BJ (cell line): ENCODE measurements around the gene HDDC3. TPM values are rescaled to one million over a fixed set of nuclear protein-coding genes. Genes with fewer than 3 reads are reported as not detected.

Experiments used
- CTCF ChIA-PET: fragments of 350-600 bp; formaldehyde crosslinking; extraction: SDS; loops from one replicate; lab custom pipeline; 2021; ENCODE audit warnings: antibody characterized with exemption, inconsistent platforms; lab: Yijun Ruan, JAX
- POLR2A ChIA-PET: fragments of 300-600 bp; sonication (Branson Sonifier 250); formaldehyde crosslinking; extraction: SDS; loops from one replicate; lab custom pipeline; 2021; ENCODE audit warnings: antibody characterized with exemption; lab: Charles Lee
- DNase-seq: peaks from one replicate; pipeline ENCODE4 v3.0.0-alpha.2; 2011; ENCODE audit warnings: low read depth
- H3K27me3 ChIP-seq: 2 replicates; pipeline ENCODE4 v1.6.0; 2011; ENCODE audit warnings: low read length; ENCODE audit not compliant: control insufficient read depth, insufficient read depth
- H3K36me3 ChIP-seq: 2 replicates; pipeline ENCODE4 v1.5.1; 2011; ENCODE audit warnings: low read length; ENCODE audit not compliant: control insufficient read depth, insufficient read depth
- H3K4me3 ChIP-seq: 2 replicates; pipeline ENCODE4 v1.5.1; 2011; ENCODE audit warnings: low read depth, mild to moderate bottlenecking, control low read depth, low read length
- CTCF ChIP-seq: IDR thresholded peaks from 2 replicates; pipeline ENCODE4 v1.5.1; 2011; ENCODE audit warnings: low read depth, mild to moderate bottlenecking, control low read depth, inconsistent platforms, low read length, moderate library complexity; ENCODE audit not compliant: insufficient read depth
- polyA plus RNA-seq: library from polyadenylated mRNA; depleted of rRNA; stranded (reverse); fragments of >200 nt; gene quantifications from 2 replicates; pipeline ENCODE4 v1.2.3, GENCODE V29; 2011

HDDC3 gene
- polyA plus RNA-seq, 1 experiment = 12.3 TPM

- peaks cover 31% of the 10 kb centered on the region for H3K36me3 ChIP-seq
- H3K27me3 ChIP-seq = no peaks in the 10 kb centered on the region
- ChIA-PET POLR2A (no interaction called here), CTCF (no interaction called here)
- no peak for TF ChIP-seq CTCF
- DNase-seq = no peak
- H3K4me3 ChIP-seq = no peak overlapping the region
Measured at GRCh38 chr15:90938261-90938660, 5.9 kb upstream of the HDDC3 start.

GRCh38 chr15:90936823-90937222 lies 4.5 kb upstream of the HDDC3 start:
- Histone ChIP-seq H3K36me3 (peaks cover 22% of the 10 kb centered on the region), H3K27me3 (no peaks in the 10 kb centered on the region), H3K4me3 (no peak overlapping the region)
- TF ChIP-seq CTCF = no peak
- no peak for DNase-seq
- POLR2A ChIA-PET = no interaction called here
- CTCF ChIA-PET = interaction anchor here (0.8 to 7.1 kb wide), 4 partner anchors 9 to 113 kb away, joined by 3 to 87 read pairs (median 30); no protein-coding TSS in a partner anchor

GRCh38 chr15:90934949-90935751 lies 2.8 kb upstream of the HDDC3 start, which contains the start of gene UNC45A:
Gene UNC45A, plus strand, starts transcription at chr15:90935285. Its CDS starts 40 bp downstream, at chr15:90935325.
- CTCF ChIA-PET = interaction anchor here (0.5 to 7.1 kb wide), 19 partner anchors 9 to 620 kb away, joined by 3 to 94 read pairs (median 7); partner anchors contain the start of genes FES, MAN2A2 and RCCD1
- Histone ChIP-seq H3K4me3 (peak within 1 kb of the TSS; percentile 81), H3K27me3 (no peaks in the 10 kb centered on the region), H3K36me3 (peaks cover 13% of the 10 kb centered on the region)
- POLR2A ChIA-PET = interaction anchor here (0.5 to 1.0 kb wide), 2 partner anchors 9 to 58 kb away, joined by 6 to 24 read pairs; no protein-coding TSS in a partner anchor
- no peak for DNase-seq
- 0 out of 2 replicates have a peak, but pooled peaks have one; percentile 19 for TF ChIP-seq CTCF

GRCh38 chr15:90934256-90934948 lies 2.1 kb upstream of the HDDC3 start:
- H3K36me3 ChIP-seq = peaks cover 6% of the 10 kb centered on the region
- TF ChIP-seq CTCF = peak; percentile 98
- H3K4me3 ChIP-seq = peak overlapping the region; percentile 81
- DNase-seq = no peak
- ChIA-PET POLR2A (no interaction called here), CTCF (interaction anchor here (0.5 to 7.1 kb wide), 26 partner anchors 9 to 604 kb away, joined by 3 to 94 read pairs (median 6); partner anchors contain the start of genes FES, MAN2A2 and RCCD1)
- no peaks in the 10 kb centered on the region for H3K27me3 ChIP-seq

GRCh38 chr15:90933301-90933700 lies 952 bp upstream of the HDDC3 start:
- POLR2A ChIA-PET = no interaction called here
- Histone ChIP-seq H3K27me3 (no peaks in the 10 kb centered on the region), H3K36me3 (peaks cover 2% of the 10 kb centered on the region), H3K4me3 (no peak overlapping the region)
- DNase-seq = no peak
- CTCF ChIA-PET = interaction anchor here (0.7 to 7.1 kb wide), 25 partner anchors 8 to 640 kb away, joined by 3 to 94 read pairs (median 6); partner anchors contain the start of genes FES, MAN2A2 and RCCD1
- TF ChIP-seq CTCF = no peak
